Body of pancreas (tissue), 4 donors: ENCODE measurements around the gene MAD1L1.
"Not testable (repeated sequence)": the region's sequence is repeated elsewhere in the genome, so short reads cannot be mapped to it uniquely, and the experiment has no call there.

Experiments
- POLR2A ChIP-seq, 3 donors: fragments of 450-650 bp; IDR thresholded peaks; one replicate each; pipeline ENCODE4 v1.6.1; 2016; ENCODE audit warnings: antibody characterized with exemption in 3 of 3, mild to moderate bottlenecking in 2 of 3
- TF ChIP-seq, protein P1 (sequence below), 7 experiments: fragments of 450-650 bp in 4 of 7; fragments of 200-600 bp in 3 of 7; sonication (generic) in 3 of 7; IDR thresholded peaks; one replicate each; pipeline ENCODE4 v1.5.1; 2016 to 2019; ENCODE audit warnings: antibody characterized with exemption in 7 of 7

DNA sequence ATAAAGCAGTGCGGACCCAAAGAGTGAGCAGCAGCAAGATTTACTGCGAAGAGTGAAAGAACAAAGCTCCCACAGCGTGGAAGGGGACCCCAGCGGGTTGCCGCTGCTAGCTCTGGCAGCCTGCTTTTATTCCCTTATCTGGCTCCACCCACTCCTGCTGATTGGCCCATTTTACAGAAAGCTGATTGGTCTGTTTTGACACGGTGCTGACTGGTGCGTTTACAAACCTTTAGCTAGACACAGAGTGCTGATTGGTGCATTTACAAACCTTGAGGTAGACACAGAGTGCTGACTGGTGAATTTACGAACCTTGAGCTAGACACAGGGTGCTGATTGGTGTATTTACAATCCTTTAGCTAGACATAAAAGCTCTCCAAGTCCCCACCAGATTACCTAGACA lies 256.2 kb downstream of the MAD1L1 start:
- TF ChIP-seq, protein P1, sequence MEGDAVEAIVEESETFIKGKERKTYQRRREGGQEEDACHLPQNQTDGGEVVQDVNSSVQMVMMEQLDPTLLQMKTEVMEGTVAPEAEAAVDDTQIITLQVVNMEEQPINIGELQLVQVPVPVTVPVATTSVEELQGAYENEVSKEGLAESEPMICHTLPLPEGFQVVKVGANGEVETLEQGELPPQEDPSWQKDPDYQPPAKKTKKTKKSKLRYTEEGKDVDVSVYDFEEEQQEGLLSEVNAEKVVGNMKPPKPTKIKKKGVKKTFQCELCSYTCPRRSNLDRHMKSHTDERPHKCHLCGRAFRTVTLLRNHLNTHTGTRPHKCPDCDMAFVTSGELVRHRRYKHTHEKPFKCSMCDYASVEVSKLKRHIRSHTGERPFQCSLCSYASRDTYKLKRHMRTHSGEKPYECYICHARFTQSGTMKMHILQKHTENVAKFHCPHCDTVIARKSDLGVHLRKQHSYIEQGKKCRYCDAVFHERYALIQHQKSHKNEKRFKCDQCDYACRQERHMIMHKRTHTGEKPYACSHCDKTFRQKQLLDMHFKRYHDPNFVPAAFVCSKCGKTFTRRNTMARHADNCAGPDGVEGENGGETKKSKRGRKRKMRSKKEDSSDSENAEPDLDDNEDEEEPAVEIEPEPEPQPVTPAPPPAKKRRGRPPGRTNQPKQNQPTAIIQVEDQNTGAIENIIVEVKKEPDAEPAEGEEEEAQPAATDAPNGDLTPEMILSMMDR (IDR thresholded peaks at IDR 0.05): not testable (repeated sequence)
- TF ChIP-seq POLR2A (IDR thresholded peaks at IDR 0.05): not testable (repeated sequence)
